Stimulated activated CD8-positive, alpha-beta memory T cell treated with anti-CD3 and anti-CD28 coated beads, Interleukin-4, amount 100 ng/mL, for 24 hours (primary cell): ENCODE measurements around the gene SRP9.
"Not testable (repeated sequence)": the region's sequence is repeated elsewhere in the genome, so short reads cannot be mapped to it uniquely, and the experiment has no call there.

Source experiments
- DNase-seq: peaks from one replicate; pipeline ENCODE4 v3.0.0-alpha.2; 2020; ENCODE audit warnings: low read depth

SRP9 gene

DNA sequence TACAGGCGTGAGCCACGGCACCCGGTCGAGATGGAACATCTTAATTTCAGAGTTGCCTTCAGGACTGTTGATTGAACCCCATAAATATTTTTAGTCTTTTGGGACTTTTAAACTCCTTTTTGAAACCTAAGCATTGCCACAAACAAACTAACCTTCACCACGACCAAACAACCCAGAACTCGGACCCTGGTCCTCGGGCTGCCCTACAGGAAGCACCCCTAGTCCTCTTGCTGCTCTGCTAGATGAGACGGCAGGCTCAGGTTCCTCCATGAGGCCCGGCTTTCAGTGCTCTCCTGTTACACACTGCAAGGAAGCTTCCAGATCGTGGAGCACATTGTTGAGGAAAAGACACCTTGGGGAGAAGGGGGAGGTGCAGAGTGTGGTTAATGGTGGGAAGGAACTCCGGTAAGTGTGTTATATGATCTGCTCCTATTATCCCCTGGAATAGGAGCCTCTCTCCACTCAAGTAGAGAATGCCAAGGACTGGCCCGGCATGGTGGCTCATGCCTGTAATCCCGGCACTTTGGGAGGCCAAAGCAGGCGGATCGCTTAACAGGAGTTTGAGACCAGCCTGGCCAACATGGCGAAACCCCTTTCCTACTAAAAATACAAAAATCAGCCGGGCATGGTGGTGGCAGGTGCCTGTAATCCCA is 38.0 kb downstream of the SRP9 start:
- DNase-seq: no peak

DNA sequence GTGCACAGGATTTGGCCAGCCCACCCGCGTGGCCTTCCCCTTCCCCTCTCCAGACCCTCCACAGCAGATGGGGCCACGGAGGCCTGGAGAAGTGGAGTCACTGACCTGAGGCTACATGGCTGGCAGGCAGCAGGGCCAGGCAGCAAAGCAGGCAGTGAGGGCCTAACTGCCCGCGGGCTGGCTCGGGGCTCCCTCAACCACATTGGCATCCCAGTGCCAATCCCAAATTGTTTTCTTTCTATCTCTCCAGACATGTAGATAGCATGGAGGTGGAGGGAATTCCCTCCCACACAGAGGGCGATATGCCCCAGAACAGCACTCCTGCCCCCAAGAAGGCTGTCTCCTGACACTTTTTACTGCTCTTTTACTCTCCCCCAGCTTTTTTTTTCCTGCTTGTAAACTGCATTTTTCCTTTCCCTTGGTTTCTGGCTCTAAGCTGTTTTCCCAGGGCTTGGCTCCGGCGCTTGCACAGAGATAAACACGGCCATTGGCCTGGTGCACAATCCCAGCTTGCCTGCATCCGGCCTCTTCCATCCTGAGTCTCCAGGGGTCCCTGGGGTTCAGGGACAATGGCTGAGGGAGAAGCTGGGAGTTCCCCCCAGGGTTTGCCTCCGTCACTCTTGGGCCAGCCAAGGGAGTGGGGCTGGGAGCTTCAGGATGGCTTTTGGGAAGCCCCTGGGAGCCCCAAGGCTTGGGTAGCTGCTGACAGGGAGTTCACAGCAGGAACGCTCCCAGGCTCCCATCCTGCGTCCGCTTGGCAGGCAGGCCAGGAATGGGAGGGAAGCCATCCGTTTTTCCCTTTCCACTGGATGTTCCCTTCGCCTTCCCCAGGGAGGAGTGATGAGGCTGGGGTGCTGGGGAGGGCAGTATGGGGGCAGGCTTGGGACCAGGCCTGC is 39.3 kb downstream of the SRP9 start:
- no peak for DNase-seq

DNA sequence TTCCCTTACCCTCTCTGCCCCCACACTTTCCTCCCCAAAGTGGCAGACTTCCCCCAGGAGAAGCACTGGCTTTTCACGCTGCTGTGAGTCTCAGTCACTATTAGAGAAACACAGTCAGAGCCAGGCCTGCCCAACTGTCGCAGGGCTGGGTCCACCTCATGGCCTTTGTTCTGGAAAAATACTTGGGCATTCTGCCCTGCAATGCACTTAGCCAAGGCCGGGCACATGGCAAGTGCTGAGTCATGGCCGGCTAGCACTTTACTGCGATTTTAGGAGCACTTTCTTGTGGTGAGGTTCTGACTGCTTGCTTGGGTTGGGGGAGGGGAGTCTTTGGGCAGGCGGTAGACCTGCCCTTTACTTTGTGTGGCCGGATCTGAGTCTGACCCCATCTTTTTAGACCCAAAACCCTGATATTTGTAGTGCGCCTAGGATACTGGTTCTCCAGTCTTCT is 40.0 kb downstream of the SRP9 start:
- no peak for DNase-seq

DNA sequence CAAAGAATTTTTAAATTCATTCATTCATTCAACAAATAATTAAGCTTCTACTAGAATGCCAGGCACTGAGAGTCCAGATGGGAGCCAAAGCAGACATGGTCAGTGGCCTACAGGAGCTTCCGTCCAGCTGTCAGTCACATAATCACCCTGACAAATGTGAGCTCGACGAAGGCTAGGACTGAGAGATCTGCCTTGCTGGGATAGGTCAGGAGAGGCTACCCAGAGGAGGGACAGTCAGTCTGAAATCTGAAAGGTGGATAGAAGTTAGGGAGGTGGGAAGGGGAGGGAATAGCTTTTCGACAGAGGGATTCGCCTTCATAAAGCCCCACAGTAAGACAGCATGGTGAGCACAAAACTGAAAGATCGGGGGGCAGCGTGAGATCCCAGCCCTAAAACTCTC is 40.6 kb downstream of the SRP9 start:
- no peak for DNase-seq

DNA sequence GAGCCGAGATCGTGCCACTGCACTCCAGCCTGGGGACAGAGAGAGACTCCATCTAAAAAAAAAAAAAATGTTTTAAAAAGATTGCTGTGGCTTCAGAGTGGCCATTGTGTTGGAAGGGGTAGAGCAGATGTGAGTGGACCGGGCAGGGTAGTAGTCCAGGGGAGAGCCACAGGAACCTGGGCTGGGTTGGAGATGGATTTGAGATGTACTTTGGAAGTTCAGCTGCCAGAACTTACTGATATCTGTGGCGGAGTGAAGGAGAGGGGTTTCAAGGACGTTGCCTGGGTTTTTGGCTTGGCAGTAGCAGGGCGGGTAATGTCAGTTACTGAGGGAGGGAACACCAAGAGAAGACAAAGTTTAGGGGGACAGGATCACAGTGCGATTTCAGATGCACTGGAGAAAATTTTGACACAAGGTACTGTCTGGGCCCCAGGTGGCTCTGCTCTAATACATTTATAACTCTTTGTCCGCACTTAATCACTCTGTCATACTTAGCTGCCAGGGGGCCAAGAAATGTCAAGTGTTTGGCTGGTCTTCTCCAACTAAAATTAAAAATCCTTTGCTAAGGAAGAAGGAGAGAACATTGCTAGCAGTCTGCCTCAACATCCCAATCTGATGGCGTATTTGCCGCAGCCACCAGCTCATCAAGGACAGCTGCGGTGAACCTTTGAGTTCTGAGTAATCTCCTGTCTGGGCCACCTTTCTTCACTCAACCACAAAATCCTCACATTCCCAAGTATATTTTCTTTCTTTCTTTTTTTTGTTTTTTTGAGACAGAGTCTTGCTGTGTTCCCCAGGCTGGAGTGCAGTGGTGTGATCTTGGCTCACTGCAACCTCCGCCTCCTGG is 41.9 kb downstream of the SRP9 start:
- DNase-seq: no peak

DNA sequence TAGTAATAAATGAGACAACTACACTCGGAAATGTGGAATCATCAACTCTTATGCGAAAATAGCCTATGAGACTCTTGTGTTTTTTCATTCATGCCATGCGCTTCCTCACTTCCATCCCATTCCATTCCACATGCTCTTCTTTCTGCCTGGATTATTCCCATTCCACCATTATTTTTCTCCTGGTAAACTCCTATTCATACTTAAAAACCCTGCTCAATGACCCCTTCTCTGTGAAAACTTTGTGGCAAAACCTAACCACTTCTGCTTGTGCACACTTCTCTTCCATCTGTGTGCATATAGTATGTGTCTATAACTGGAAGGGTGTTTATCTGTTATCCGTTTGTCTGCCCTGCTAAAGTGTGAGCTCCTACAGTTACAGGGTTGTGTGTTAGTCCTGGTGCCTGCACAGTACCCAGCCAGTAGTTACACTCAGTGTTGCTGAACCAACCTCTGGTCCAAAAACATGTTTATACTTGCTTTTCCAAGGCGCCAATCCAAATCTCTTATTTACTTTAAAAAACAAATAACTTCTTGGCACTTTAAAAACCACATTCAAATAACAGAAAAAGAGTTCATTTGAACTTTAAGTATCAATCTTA is 43.0 kb downstream of the SRP9 start:
- no peak for DNase-seq

DNA sequence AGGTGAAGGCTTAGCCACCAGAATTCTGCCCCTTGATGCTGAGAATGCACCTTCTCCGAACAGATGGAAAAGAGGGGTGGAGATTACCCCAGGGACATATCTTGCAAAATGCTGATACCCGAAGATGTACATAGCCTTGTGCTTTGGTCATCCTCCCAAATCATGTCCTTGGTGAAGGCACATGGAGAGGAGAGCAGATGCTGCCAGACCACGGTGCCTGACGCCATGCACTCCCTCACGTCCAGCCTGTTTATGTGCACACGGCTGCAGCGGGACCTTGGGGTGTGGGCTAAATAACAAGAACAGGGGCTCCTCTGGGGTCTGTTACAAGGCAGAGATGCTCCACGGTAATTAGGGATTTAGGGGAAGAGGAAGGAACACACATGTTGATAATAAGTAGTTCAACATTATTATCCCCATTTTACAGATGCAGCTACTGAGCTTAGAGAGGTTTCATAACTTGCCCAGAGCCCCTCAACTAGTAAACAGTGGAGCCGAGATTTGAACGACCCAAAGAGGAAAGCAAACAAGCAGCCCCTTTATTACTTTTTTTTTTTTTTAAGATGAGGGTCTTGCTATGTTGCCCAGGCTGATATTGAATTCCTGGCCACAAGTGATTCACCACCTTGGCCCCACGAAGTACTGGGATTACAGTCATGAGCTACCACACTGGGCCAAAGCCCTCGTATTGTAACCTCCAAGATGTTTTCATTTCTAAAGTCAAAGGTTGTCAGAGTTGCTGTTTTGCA is 45.2 kb downstream of the SRP9 start:
- no peak for DNase-seq

DNA sequence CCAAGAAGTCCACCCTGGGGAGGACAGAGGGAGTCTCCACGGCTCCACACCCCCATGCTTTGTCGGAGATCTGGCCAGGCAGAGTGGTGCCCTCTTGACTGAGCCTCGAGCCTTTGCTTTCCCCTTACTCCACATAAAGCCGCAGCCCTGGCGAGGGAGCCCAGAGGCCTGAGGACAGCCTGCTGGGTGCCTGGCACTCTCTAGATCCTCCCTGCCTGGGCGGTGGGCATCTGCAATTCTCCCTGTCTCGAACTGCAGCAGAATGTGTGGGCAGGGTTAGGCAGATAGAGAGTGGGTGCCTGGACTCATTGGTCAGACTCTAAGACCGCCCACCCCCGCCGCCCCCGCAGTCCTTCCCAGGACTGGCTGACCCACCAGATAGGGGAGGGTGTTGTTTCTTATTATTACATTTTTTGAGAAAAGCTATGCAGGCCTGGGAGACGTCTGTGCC is 46.2 kb downstream of the SRP9 start:
- DNase-seq: no peak

DNA sequence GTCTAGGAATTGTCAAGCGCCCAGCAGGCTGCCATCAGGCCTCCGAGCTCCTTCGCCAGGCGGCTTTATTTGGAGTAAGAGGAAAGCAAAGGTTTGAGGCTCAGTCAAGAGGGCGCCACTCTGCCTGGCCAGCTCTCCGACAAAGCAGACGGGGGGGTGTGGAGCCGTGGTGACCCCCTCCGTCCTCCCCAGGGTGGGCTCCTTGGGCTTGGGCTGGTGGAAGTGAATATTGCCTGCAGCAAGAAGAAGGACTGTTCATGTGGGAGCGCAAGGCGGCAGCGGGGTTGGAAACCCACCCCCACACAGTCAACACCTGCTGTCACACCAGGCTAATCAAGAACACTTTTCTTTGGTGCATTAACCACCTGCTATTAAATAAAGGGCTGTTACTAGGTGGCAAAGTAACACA is 46.9 kb downstream of the SRP9 start:
- no peak for DNase-seq

DNA sequence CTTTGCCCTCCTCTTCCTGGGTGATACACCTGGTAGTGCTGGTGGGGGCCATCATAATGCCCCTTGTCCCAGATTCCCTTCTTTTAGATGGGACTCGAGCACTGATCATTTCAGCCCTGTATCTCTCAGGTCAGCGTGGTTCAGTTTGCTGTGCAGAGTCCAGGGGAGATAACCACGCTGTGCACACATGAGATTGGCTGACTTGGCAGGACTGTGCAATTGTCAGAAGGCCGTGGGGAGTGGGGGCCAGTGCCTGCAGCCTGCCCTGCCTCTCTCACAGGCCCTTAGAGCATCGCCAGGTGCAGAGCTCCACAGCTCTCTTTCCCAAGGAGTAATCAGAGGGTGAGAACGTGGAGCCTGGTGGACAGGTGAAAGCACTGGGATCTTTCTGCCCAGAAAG is 47.5 kb downstream of the SRP9 start:
- DNase-seq: no peak

DNA sequence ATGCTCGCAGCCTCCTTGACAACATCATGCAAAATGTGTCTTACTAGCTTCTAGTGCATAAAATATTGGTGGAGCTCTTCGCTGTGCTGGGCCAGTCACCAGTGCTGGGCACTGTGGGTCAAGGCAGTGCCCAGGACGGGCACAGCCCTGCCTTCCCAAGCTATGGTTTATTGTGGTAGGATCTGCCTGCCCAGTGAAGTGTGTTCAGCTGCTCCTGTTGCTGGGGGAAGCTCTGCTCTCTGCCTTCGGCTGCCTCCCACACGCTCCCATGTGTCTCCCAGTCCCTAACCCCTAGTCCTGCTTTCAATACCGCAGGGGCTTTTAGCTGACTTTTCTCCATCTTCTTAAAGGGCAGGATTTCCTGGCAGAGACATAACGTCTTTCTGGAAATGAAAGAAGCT is 48.0 kb downstream of the SRP9 start:
- DNase-seq: no peak

DNA sequence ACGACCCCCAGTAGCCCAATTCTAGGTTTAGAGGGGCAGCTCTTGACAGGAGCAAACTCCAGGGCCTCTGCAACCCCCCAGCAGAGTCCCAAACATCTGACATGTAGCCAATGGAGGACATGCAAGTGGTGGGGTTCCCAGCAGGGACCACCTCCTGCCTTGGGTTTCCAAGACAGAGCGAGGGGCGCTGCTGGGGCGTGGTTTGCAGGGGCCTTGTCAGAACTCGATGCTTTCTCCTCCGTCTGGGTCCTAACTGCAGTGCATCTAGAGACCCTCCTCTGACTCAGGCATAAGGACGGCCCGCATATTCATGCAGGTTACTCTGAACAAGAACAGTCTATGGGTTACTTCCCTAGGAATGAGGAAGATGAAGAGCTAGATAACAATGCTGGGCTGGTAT is 49.5 kb downstream of the SRP9 start:
- DNase-seq: no peak

DNA sequence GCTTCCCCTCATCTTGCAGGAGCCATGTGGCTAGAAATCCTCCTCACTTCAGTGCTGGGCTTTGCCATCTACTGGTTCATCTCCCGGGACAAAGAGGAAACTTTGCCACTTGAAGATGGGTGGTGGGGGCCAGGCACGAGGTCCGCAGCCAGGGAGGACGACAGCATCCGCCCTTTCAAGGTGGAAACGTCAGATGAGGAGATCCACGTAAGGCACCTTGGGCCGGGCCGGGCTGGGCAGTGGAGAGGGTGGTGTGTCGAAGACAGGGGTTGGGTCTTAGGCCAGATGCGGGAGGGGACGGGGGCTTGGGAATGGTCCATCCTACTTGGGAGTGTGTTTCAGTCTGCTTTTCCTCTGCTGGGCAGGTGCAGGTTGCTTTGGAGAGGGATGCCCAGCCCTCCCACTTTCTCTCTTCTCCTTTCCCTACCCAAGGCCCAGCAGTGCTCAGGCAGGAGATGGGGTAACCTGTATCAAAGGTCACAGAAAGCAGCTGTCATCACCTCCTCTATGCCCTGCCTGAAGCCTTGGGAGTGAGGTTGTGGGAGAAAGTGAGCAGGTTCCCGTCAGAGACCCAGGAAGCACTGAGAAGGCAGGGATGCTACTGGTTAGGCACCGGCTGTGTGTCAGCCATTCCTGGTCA is 51.2 kb downstream of the SRP9 start:
- no peak for DNase-seq

DNA sequence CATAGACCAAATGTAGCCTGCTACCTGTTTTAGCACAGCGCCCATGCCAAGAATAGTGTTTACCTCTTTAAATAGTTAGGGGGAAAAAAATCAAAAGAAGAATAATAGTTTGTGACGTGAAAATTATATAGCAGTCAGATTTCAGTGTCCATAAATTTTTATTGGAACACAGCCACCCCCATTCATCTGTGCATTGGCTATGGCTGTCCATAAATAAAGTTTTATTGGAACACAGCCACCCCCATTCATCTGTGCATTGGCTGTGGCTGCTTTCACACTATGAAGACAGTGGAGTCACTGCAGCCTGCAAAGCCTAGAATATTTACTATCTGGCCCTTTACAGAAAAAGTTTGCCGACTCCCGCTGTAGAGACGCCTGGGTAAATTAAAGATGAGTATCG is 53.2 kb downstream of the SRP9 start:
- no peak for DNase-seq

DNA sequence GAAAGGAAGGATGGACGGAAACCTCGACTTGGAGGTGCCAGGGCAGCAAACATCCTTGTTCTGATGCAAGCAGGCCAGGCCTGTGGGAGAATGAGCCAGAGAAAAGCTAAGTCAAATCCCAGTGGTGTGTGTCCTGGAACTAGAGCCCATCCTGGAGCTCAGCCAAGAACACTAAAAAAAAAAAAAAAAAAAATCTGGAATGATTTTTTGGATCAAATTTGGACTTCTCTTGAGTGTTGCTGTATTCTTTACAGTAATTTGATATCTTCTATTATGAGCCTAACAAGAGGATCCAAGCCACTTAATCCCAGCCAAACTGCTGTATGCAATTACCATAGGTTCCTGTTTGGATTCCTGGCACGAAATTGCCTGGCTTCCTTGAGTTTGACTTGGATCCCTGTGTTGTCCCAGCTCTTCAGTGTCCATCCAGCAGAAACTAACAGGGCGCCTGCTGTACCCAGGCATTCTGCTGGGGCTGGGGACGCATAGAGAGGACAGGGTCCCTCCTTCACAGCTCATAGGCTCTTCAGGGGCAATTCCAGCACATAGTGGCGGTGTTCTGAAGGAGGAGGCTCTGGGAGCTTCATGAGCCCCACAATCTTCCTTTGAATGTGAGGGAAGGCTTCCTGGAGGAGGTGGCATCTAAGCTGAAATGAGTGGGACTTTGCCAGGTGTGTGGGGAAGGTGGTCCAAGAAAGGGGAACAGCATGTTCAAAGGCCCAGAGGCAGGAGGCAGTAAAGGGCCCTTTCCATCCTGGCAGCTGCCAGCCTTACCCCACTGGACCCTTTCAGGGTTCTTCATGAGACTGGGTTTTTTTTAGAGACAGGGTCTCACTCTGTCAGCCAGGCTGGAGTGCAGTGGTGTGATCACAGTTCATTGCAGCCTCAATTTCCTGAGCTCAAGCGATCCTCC is 57.0 kb downstream of the SRP9 start:
- DNase-seq: no peak

DNA sequence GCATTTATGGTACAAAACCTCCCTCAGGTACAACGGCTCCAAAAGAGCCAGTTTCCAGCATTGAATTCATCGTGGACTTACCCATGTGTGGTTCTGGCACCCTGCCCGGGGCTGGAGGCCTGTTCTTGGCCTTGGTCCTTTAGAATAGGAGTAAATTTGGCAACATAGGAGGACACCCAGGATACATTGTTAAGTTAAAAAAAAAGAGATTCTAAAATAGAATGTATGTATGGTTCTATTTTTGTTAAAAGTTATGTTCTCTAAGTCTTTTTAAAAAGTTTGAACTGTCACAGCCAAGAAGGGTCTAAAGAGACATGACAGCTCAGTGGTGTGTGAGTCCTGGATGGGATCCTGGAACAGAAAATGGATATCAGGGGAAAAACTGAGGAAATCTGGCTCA is 58.2 kb downstream of the SRP9 start:
- DNase-seq: no peak

DNA sequence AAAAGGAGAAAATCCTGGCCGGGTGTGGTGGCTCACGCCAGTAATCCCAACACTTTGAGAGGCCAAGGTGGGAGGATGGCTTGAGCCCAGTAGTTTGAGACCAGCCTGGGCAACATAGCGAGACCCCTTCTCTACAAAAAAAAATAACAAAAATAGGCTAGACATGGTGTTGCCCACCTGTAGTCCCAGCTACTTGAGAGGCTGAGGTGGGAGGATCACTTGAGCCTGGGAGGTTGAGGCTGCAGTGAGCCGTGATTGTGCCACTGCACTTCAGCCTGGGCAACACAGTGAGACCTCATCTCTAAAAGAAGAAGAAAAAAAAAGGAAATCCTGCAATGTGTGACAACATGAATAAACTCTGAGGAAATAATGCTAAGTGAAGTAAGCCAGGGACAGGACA is 58.7 kb downstream of the SRP9 start:
- DNase-seq: not testable (repeated sequence)

DNA sequence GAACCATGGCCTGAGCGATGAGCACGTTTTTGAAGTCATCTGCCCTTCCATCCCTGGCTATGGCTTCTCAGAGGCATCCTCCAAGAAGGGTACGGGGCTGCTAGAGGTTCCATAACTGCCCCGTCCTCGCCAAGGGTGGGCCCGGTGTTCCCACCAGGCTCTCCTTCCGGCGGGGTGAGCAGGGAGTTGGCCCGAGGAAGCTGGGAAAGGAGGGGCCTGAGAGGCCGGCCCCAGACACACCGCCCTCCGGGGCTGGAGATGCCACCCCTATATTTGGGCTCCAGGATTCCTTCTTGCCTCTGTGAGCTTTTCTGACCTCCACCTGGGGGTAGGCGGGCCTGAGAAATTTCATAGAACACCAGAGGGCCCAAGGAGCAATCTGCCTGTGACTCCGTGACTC is 61.2 kb downstream of the SRP9 start:
- no peak for DNase-seq
